Prostate gland (tissue), 2 donors: ENCODE measurements around the gene OR7G2.

Source experiments
- CTCF ChIP-seq, 4 experiments: fragments of 200-600 bp in 2 of 4; fragments of 450-650 bp in 2 of 4; sonication (generic) in 2 of 4; IDR thresholded peaks; 1 replicate in 3 of 4; 2 replicates in 1 of 4; pipeline ENCODE4 v1.5.1; 2016 to 2019; ENCODE audit warnings: antibody characterized with exemption in 4 of 4, mild to moderate bottlenecking in 2 of 4, moderate library complexity in 2 of 4
- POLR2A ChIP-seq: fragments of 450-650 bp; IDR thresholded peaks from one replicate; pipeline ENCODE4 v1.6.1; 2016; ENCODE audit warnings: antibody characterized with exemption, mild to moderate bottlenecking
- POLR2AphosphoS5 ChIP-seq: sonication (generic); formaldehyde crosslinking; IDR thresholded peaks from one replicate; pipeline ENCODE4 v1.6.1; 2017; ENCODE audit warnings: antibody characterized with exemption

- no peak for TF ChIP-seq POLR2A
- no peak for TF ChIP-seq CTCF (IDR thresholded peaks at IDR 0.05)
- no peak for TF ChIP-seq POLR2AphosphoS5
These were observed 37.6 kb upstream of the OR7G2 start for GRCh38 chr19:9144920-9145319.
